Suprapubic skin (tissue), 4 donors: ENCODE data around the gene GOLGA3. TPM values are rescaled to one million over a fixed set of nuclear protein-coding genes. Genes with fewer than 3 reads are reported as not detected.

Source experiments
- DNase-seq, 2 donors: peaks; one replicate each; pipeline ENCODE4 v3.0.0-alpha.2; 2019; ENCODE audit warnings: low spot score in 2 of 2
- H3K27ac ChIP-seq: fragments of 200-600 bp; sonication (generic); one replicate; pipeline ENCODE4 v1.5.1; 2019
- H3K27me3 ChIP-seq: fragments of 200-600 bp; sonication (generic); one replicate; pipeline ENCODE4 v1.5.1; 2019
- H3K36me3 ChIP-seq: fragments of 200-600 bp; sonication (generic); one replicate; pipeline ENCODE4 v1.5.1; 2019
- H3K4me1 ChIP-seq: fragments of 200-600 bp; sonication (generic); one replicate; pipeline ENCODE4 v1.5.1; 2019
- H3K4me3 ChIP-seq: fragments of 200-600 bp; sonication (generic); one replicate; pipeline ENCODE4 v1.5.1; 2019; ENCODE audit warnings: mild to moderate bottlenecking
- H3K9me3 ChIP-seq: fragments of 200-600 bp; sonication (generic); one replicate; pipeline ENCODE4 v1.5.1; 2019
- EP300 ChIP-seq: sonication (generic); formaldehyde crosslinking; IDR thresholded peaks from one replicate; pipeline ENCODE4 v1.6.1; 2017; ENCODE audit warnings: antibody characterized with exemption
- POLR2A ChIP-seq, 2 donors: fragments of 450-650 bp; IDR thresholded peaks; one replicate each; pipeline ENCODE4 v1.6.1; 2017; ENCODE audit warnings: antibody characterized with exemption in 2 of 2, mild to moderate bottlenecking in 2 of 2, moderate library complexity in 2 of 2
- POLR2AphosphoS5 ChIP-seq, 3 donors: sonication (generic); formaldehyde crosslinking; IDR thresholded peaks; one replicate each; pipeline ENCODE4 v1.6.1; 2017; ENCODE audit warnings: antibody characterized with exemption in 3 of 3
- WGBS: methylation state at CpG from one replicate; pipeline ENCODE4 v1.1.5; 2018; 5-methylcytosine and 5-hydroxymethylcytosine counted together
- total RNA-seq, 4 donors: library from RNA; depleted of rRNA; stranded (reverse); fragments of >200 nt; gene quantifications; one replicate each; pipeline ENCODE4 v1.1.0, GENCODE V29; 2016
- TF ChIP-seq, protein P1 (sequence below), 2 donors: fragments of 200-600 bp in 1 of 2; fragments of 450-650 bp in 1 of 2; sonication (generic) in 1 of 2; IDR thresholded peaks; one replicate each; pipeline ENCODE4 v1.5.1; 2016 to 2019; ENCODE audit warnings: antibody characterized with exemption in 2 of 2, mild to moderate bottlenecking in 1 of 2, moderate library complexity in 1 of 2

GOLGA3 gene
- total RNA-seq, 4 donors from 2014 or later, result 75.8 to 98.4 (median 81.0) TPM

- H3K27ac ChIP-seq, result no peak overlapping the region
- no peaks in the 10 kb centered on the region for H3K27me3 ChIP-seq
- TF ChIP-seq POLR2AphosphoS5 (IDR thresholded peaks at IDR 0.05) (no peak), EP300 (no peak), POLR2A (IDR thresholded peaks at IDR 0.05) (no peak)
- TF ChIP-seq, protein P1, sequence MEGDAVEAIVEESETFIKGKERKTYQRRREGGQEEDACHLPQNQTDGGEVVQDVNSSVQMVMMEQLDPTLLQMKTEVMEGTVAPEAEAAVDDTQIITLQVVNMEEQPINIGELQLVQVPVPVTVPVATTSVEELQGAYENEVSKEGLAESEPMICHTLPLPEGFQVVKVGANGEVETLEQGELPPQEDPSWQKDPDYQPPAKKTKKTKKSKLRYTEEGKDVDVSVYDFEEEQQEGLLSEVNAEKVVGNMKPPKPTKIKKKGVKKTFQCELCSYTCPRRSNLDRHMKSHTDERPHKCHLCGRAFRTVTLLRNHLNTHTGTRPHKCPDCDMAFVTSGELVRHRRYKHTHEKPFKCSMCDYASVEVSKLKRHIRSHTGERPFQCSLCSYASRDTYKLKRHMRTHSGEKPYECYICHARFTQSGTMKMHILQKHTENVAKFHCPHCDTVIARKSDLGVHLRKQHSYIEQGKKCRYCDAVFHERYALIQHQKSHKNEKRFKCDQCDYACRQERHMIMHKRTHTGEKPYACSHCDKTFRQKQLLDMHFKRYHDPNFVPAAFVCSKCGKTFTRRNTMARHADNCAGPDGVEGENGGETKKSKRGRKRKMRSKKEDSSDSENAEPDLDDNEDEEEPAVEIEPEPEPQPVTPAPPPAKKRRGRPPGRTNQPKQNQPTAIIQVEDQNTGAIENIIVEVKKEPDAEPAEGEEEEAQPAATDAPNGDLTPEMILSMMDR (IDR thresholded peaks at IDR 0.05), result no peak
- no peak overlapping the region for H3K4me3 ChIP-seq
- peaks cover 3% of the 10 kb centered on the region for H3K4me1 ChIP-seq
- peaks cover 92% of the 10 kb centered on the region for H3K36me3 ChIP-seq
- WGBS, result 94% methylated on average over 14 of the region's 18 CpGs
- no peak for DNase-seq
- no peaks in the 10 kb centered on the region for H3K9me3 ChIP-seq
Observed at GRCh38 chr12:132774159-132774558, 54.5 kb downstream of the GOLGA3 start.

DNA sequence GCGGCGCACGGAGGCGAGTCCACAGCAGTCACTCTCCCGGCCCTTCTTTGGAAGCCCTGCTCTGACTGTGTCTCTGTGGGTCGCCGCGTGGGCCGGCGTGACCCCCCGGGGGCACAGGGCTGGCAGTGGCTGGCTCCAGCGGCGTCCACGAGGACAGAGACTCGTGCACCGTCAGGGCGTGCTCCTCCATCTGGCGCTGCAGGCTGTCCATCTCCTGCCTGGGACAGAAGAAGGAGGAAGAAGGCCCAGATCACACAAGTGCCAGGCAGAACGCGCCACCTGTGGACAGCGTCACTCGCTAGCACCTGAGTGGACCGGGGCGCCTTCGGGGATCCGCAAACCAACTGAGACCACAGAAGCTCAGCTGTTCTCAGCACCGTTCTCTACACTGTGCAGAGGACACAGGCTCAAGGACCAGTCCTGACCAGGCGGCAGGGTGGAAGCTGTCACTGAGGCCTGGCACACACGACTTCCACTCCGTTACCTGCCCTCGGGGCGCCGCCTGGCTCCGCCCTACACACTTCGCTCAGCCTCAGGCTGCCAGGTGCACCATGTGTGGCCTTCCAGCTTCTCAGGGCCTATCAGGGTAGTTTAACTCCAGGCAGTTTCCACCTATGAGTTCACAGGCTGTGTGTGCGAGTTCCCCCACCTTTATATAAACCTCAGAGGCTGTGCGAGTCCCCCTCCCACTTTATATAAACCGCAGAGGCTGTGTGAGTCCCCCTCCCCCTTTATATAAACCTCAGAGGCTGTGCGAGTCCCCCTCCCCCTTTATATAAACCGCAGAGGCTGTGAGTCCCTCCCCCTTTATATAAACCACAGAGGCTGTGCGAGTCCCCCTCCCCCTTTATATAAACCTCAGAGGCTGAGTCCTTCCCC lies 55.4 kb downstream of the GOLGA3 start:
- Histone ChIP-seq H3K27ac (no peak overlapping the region), H3K9me3 (no peaks in the 10 kb centered on the region), H3K4me3 (no peak overlapping the region), H3K36me3 (peaks cover 84% of the 10 kb centered on the region), H3K4me1 (peaks cover 10% of the 10 kb centered on the region), H3K27me3 (no peaks in the 10 kb centered on the region)
- TF ChIP-seq EP300 (no peak), POLR2AphosphoS5 (IDR thresholded peaks at IDR 0.05) (no peak), POLR2A (IDR thresholded peaks at IDR 0.05) (no peak)
- TF ChIP-seq, protein P1 (IDR thresholded peaks at IDR 0.05), result no peak
- WGBS, result 88% methylated on average over 35 of the region's 41 CpGs
- DNase-seq, result no peak

DNA sequence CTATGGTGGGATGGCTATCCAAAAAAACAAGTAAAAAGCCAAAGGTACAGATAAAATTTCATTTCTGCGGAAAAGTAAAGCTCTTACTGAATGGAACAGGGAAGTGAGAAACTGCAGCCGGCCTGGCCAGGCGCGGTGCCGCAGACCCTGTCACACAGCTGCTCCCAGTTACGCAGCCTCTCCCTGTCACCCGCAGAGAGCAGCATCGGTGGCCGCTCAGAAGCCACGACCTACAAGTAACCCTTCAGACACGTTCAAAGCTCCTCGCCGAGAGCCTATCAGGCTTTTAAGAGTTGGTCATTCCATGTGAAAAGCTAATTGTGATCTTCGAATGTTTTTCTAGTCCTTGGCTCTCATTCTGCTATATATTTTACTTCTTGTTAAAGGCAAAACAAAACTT lies 56.1 kb downstream of the GOLGA3 start:
- DNase-seq, result no peak
- TF ChIP-seq, protein P1 (IDR thresholded peaks at IDR 0.05), result no peak
- TF ChIP-seq POLR2AphosphoS5 (IDR thresholded peaks at IDR 0.05) (no peak), EP300 (no peak), POLR2A (IDR thresholded peaks at IDR 0.05) (no peak)
- Histone ChIP-seq H3K4me3 (no peak overlapping the region), H3K4me1 (peaks cover 14% of the 10 kb centered on the region), H3K27ac (no peak overlapping the region), H3K9me3 (no peaks in the 10 kb centered on the region), H3K27me3 (no peaks in the 10 kb centered on the region), H3K36me3 (peaks cover 77% of the 10 kb centered on the region)
- WGBS, result 93% methylated on average over 14 of the region's 14 CpGs

GRCh38 chr12:132771126-132771838 lies 57.4 kb downstream of the GOLGA3 start:
- Histone ChIP-seq H3K27ac (no peak overlapping the region), H3K4me3 (no peak overlapping the region), H3K27me3 (no peaks in the 10 kb centered on the region), H3K4me1 (peaks cover 19% of the 10 kb centered on the region), H3K9me3 (no peaks in the 10 kb centered on the region), H3K36me3 (peaks cover 64% of the 10 kb centered on the region)
- DNase-seq, result no peak
- 93% methylated on average over 8 of the region's 15 CpGs for WGBS
- TF ChIP-seq POLR2AphosphoS5 (IDR thresholded peaks at IDR 0.05) (no peak), EP300 (no peak), POLR2A (IDR thresholded peaks at IDR 0.05) (no peak)
- TF ChIP-seq, protein P1 (IDR thresholded peaks at IDR 0.05), result no peak
